ENCODE results near the gene MUC6.

Gene MUC6

GRCh38 chr11:1074244-1075221 lies 38.0 kb upstream of the MUC6 start, which contains the start of gene MUC2:
Gene MUC2 (plus strand): TSS chr11:1074874.
- TF ChIP-seq CTCF (IDR thresholded peaks at IDR 0.05), result no peak

GRCh38 chr11:1073851-1074243 lies 37.3 kb upstream of the MUC6 start:
- TF ChIP-seq CTCF (IDR thresholded peaks at IDR 0.05), result no peak

- no peak for TF ChIP-seq CTCF (IDR thresholded peaks at IDR 0.05)
These were observed 36.8 kb upstream of the MUC6 start for GRCh38 chr11:1073261-1073724.

- no peak for TF ChIP-seq CTCF (IDR thresholded peaks at IDR 0.05)
These were observed 36.3 kb upstream of the MUC6 start for GRCh38 chr11:1072821-1073231.

GRCh38 chr11:1072116-1072820 lies 35.8 kb upstream of the MUC6 start:
- no peak for TF ChIP-seq CTCF (IDR thresholded peaks at IDR 0.05)

- no peak for TF ChIP-seq CTCF (IDR thresholded peaks at IDR 0.05)
These were observed 35.1 kb upstream of the MUC6 start for GRCh38 chr11:1071571-1072115.

Data from LNCAP (cell line).